Loucy (cell line): ENCODE data around the gene CDCA8.
"Not testable (repeated sequence)": the region's sequence is repeated elsewhere in the genome, so short reads cannot be mapped to it uniquely, and the experiment has no call there.

ENCODE experiments used
- H2AFZ ChIP-seq: fragments of 200-600 bp; sonication (generic); 2 replicates; pipeline ENCODE4 v1.6.0; 2016; ENCODE audit warnings: antibody characterized with exemption, mild to moderate bottlenecking, low read length, moderate library complexity
- H3F3A ChIP-seq: fragments of 200-600 bp; 2 replicates; pipeline ENCODE4 v1.6.0; 2016; ENCODE audit warnings: antibody characterized with exemption, low read depth, mild to moderate bottlenecking
- H3K27me3 ChIP-seq: fragments of 200-600 bp; sonication (generic); 2 replicates; pipeline ENCODE4 v1.6.1; 2014; ENCODE audit warnings: low read length, mild to moderate bottlenecking; ENCODE audit not compliant: insufficient read depth, poor library complexity, severe bottlenecking
- H3K36me3 ChIP-seq: fragments of 200-600 bp; sonication (generic); 2 replicates; pipeline ENCODE4 v1.6.1; 2016; ENCODE audit warnings: low read length; ENCODE audit not compliant: insufficient read depth
- H3K4me1 ChIP-seq: fragments of 200-600 bp; sonication (generic); 2 replicates; pipeline ENCODE4 v1.5.1; 2014; ENCODE audit warnings: low read length, mild to moderate bottlenecking; ENCODE audit not compliant: insufficient read depth, poor library complexity, severe bottlenecking
- H3K4me2 ChIP-seq: fragments of 200-600 bp; sonication (generic); 2 replicates; pipeline ENCODE4 v1.6.0; 2014; ENCODE audit warnings: antibody characterized with exemption, low read length, low read depth, mild to moderate bottlenecking; ENCODE audit not compliant: poor library complexity, severe bottlenecking
- H3K4me3 ChIP-seq: fragments of 200-600 bp; sonication (generic); 2 replicates; pipeline ENCODE4 v1.5.1; 2014; ENCODE audit warnings: low read length, mild to moderate bottlenecking, mixed read lengths; ENCODE audit not compliant: poor library complexity, severe bottlenecking
- H3K79me2 ChIP-seq: fragments of 200-600 bp; sonication (generic); 2 replicates; pipeline ENCODE4 v1.6.1; 2014; ENCODE audit warnings: low read length; ENCODE audit not compliant: insufficient read depth
- H3K9ac ChIP-seq: fragments of 200-600 bp; sonication (generic); 2 replicates; pipeline ENCODE4 v1.6.0; 2014; ENCODE audit warnings: mild to moderate bottlenecking, low read depth, low read length, moderate library complexity; ENCODE audit not compliant: poor library complexity, severe bottlenecking
- H3K9me2 ChIP-seq: fragments of 200-600 bp; sonication (generic); replicated peaks from 2 replicates; pipeline ENCODE4 v1.6.1; 2016; ENCODE audit warnings: low read depth, low read length, mixed read lengths
- H3K9me3 ChIP-seq: fragments of 200-600 bp; sonication (generic); 2 replicates; pipeline ENCODE4 v1.6.1; 2014; ENCODE audit warnings: mild to moderate bottlenecking, antibody characterized with exemption, low read length, low read depth; ENCODE audit not compliant: insufficient read depth
- H4K20me1 ChIP-seq: fragments of 200-600 bp; sonication (generic); 2 replicates; pipeline ENCODE4 v1.6.0; 2014; ENCODE audit warnings: antibody characterized with exemption, low read length, mild to moderate bottlenecking; ENCODE audit not compliant: insufficient read depth, poor library complexity, severe bottlenecking
- CTCF ChIP-seq: fragments of 200-600 bp; sonication (generic); conservative IDR thresholded peaks from 2 replicates; pipeline ENCODE4 v1.5.1; 2014; ENCODE audit warnings: mild to moderate bottlenecking, antibody characterized with exemption, low read length
- EZH2phosphoT487 ChIP-seq: fragments of 200-600 bp; IDR thresholded peaks from 2 replicates; pipeline ENCODE4 v1.6.1; 2018; ENCODE audit warnings: antibody characterized with exemption, mild to moderate bottlenecking, moderate library complexity, borderline replicate concordance

The CDCA8 gene

GRCh38 chr1:37732111-37732780 is 39.9 kb downstream of the CDCA8 start:
- no peaks in the 10 kb centered on the region for H3K36me3 ChIP-seq
- H3K9me3 ChIP-seq = no peaks in the 10 kb centered on the region
- TF ChIP-seq EZH2phosphoT487 (no peak), CTCF (no peak)
- no peak overlapping the region for H3K4me2 ChIP-seq
- no peaks in the 10 kb centered on the region for H3K9me2 ChIP-seq
- H3K27me3 ChIP-seq = no peaks in the 10 kb centered on the region
- no peak overlapping the region for H3K4me3 ChIP-seq
- H4K20me1 ChIP-seq = no peaks in the 10 kb centered on the region
- no peaks in the 10 kb centered on the region for H3K79me2 ChIP-seq
- no peaks in the 10 kb centered on the region for H3K4me1 ChIP-seq
- no peak overlapping the region; the same call in 1 of the 2 replicates for H2AFZ ChIP-seq
- no peak overlapping the region for H3K9ac ChIP-seq
- no peaks in the 10 kb centered on the region for H3F3A ChIP-seq

GRCh38 chr1:37734629-37735591 is 42.6 kb downstream of the CDCA8 start:
- Histone ChIP-seq H3F3A (no peaks in the 10 kb centered on the region), H3K9me3 (no peaks in the 10 kb centered on the region), H3K27me3 (no peaks in the 10 kb centered on the region), H2AFZ (no peak overlapping the region), H4K20me1 (no peaks in the 10 kb centered on the region), H3K4me3 (no peak overlapping the region), H3K4me2 (no peak overlapping the region), H3K79me2 (no peaks in the 10 kb centered on the region), H3K4me1 (no peaks in the 10 kb centered on the region), H3K9ac (no peak overlapping the region), H3K36me3 (no peaks in the 10 kb centered on the region), H3K9me2 (no peaks in the 10 kb centered on the region)
- no peak for TF ChIP-seq CTCF
- no peak for TF ChIP-seq EZH2phosphoT487

- H3F3A ChIP-seq, H4K20me1 ChIP-seq, H3K27me3 ChIP-seq, H3K9me3 ChIP-seq, H3K36me3 ChIP-seq, H3K4me3 ChIP-seq, H3K9me2 ChIP-seq, H3K79me2 ChIP-seq, H2AFZ ChIP-seq, H3K9ac ChIP-seq, H3K4me1 ChIP-seq, H3K4me2 ChIP-seq: not testable (repeated sequence)
Measured at GRCh38 chr1:37737975-37738374, 45.7 kb downstream of the CDCA8 start.

- H3K4me2 ChIP-seq, H2AFZ ChIP-seq, H3K9me3 ChIP-seq: not testable (repeated sequence)
Measured at GRCh38 chr1:37738619-37739018, 46.3 kb downstream of the CDCA8 start.

More at GRCh38 chr1:37738619-37739018, 46.3 kb downstream of the CDCA8 start:
- not testable (repeated sequence) for H3K4me3 ChIP-seq, H3K36me3 ChIP-seq, H3K9ac ChIP-seq, H3K4me1 ChIP-seq, H3K9me2 ChIP-seq, H3K27me3 ChIP-seq, H3F3A ChIP-seq, H4K20me1 ChIP-seq, H3K79me2 ChIP-seq
